Gastrocnemius medialis (tissue), 4 donors: ENCODE measurements around the gene NUP153. TPM values are rescaled to one million over a fixed set of nuclear protein-coding genes. Genes with fewer than 3 reads are reported as not detected.
A peak's percentile ranks its signal among the peaks of the same experiment; 100 is the strongest.

Experiments
- ATAC-seq, 2 donors: fragments of 150-250 bp; one replicate each; pipeline ENCODE4 v1.9.1; 2016
- DNase-seq, 2 donors: peaks; one replicate each; pipeline ENCODE4 v3.0.0-alpha.2; 2019
- H3K27ac ChIP-seq, 4 donors: fragments of 200-600 bp; sonication (generic); 1 replicate in 1 of 4; 2 replicates in 3 of 4; pipeline ENCODE4 v1.5.1; 2016 to 2018; ENCODE audit warnings: mild to moderate bottlenecking in 2 of 4, moderate library complexity in 1 of 4
- H3K27me3 ChIP-seq, 3 donors: fragments of 200-600 bp; sonication (generic) in 2 of 3; 1 replicate in 1 of 3; 2 replicates in 2 of 3; pipeline versions ENCODE4 v1.5.1 to v1.6.0; 2016 to 2019; ENCODE audit warnings: mild to moderate bottlenecking in 1 of 3, moderate library complexity in 1 of 3
- H3K36me3 ChIP-seq, 2 donors: fragments of 200-600 bp; sonication (generic) in 1 of 2; one replicate each; pipeline ENCODE4 v1.5.1; 2017 to 2018
- H3K4me1 ChIP-seq, 2 donors: fragments of 200-600 bp; sonication (generic) in 1 of 2; one replicate each; pipeline ENCODE4 v1.5.1; 2016 to 2017; ENCODE audit warnings: mild to moderate bottlenecking in 2 of 2
- H3K4me3 ChIP-seq, 4 donors: fragments of 200-600 bp; sonication (generic) in 3 of 4; 1 replicate in 1 of 4; 2 replicates in 3 of 4; pipeline ENCODE4 v1.5.1; 2016 to 2019; ENCODE audit warnings: mild to moderate bottlenecking in 2 of 4
- H3K9me3 ChIP-seq, 3 donors: fragments of 200-600 bp; sonication (generic) in 2 of 3; 1 replicate in 1 of 3; 2 replicates in 2 of 3; pipeline ENCODE4 v1.5.1; 2016 to 2019
- CTCF ChIP-seq, 5 experiments: fragments of 450-650 bp in 3 of 5; fragments of 200-600 bp in 2 of 5; sonication (generic) in 2 of 5; IDR thresholded peaks in 4 of 5; conservative IDR thresholded peaks in 1 of 5; 1 replicate in 4 of 5; 2 replicates in 1 of 5; pipeline ENCODE4 v1.5.1; 2016 to 2019; ENCODE audit warnings: antibody characterized with exemption in 5 of 5, mild to moderate bottlenecking in 3 of 5, moderate library complexity in 3 of 5
- POLR2A ChIP-seq, 2 donors: fragments of 450-650 bp; IDR thresholded peaks; one replicate each; pipeline ENCODE4 v1.6.1; 2017; ENCODE audit warnings: antibody characterized with exemption in 2 of 2, mild to moderate bottlenecking in 2 of 2, moderate library complexity in 2 of 2
- in situ Hi-C, 4 donors: fragments of 200-750 bp; cut with MboI; loops; one replicate each; pipeline versions ENCODE4 v1.15.0 to v1.8.0; 2017; ENCODE audit warnings: low sequenced_read_pairs in 4 of 4
- intact Hi-C: fragments of 100-400 bp; cut with DNase I; formaldehyde crosslinking; loops from one replicate; pipeline ENCODE4 v1.15.1; 2023; ENCODE audit warnings: low total_unique reads
- total RNA-seq, 4 donors: library from RNA; depleted of rRNA; stranded (reverse); fragments of >200 nt; gene quantifications; one replicate each; pipeline versions ENCODE4 v1.1.0 to v1.2.3, GENCODE V29; 2016

NUP153 gene
- total RNA-seq, 4 donors from 2014 or later, result 29.7 to 44.2 (median 37.9) TPM

- in situ Hi-C loops, result loop anchor here in 1 of 4 donors (25.0 kb wide), 1 partner anchor 165 kb away; no protein-coding TSS in a partner anchor
- no peak for ATAC-seq
- Histone ChIP-seq H3K4me3 (no peak overlapping the region), H3K27ac (no peak overlapping the region), H3K27me3 (no peaks in the 10 kb centered on the region), H3K4me1 (no peaks in the 10 kb centered on the region), H3K36me3 (peaks cover 0 to 55% of the 10 kb centered on the region in 2 donors), H3K9me3 (no peaks in the 10 kb centered on the region)
- intact Hi-C loops, result no loop called here
- TF ChIP-seq CTCF (IDR thresholded peaks at IDR 0.05 in 4 of 5, conservative IDR thresholded peaks at IDR 0.05 in 1 of 5) (no peak), POLR2A (IDR thresholded peaks at IDR 0.05) (no peak)
- DNase-seq, result no peak
Observed at GRCh38 chr6:17622144-17622543, 84.6 kb downstream of the NUP153 start.

GRCh38 chr6:17621003-17621402 is 85.7 kb downstream of the NUP153 start:
- no peaks in the 10 kb centered on the region for H3K9me3 ChIP-seq
- DNase-seq (no peak), ATAC-seq (no peak)
- H3K4me1 ChIP-seq, result no peaks in the 10 kb centered on the region
- peak overlapping the region in 1 of 4 donors; percentile 29 for H3K27ac ChIP-seq
- no peak for TF ChIP-seq POLR2A (IDR thresholded peaks at IDR 0.05)
- TF ChIP-seq CTCF (IDR thresholded peaks at IDR 0.05 in 4 of 5, conservative IDR thresholded peaks at IDR 0.05 in 1 of 5), result no peak
- in situ Hi-C loops (loop anchor here in 1 of 4 donors (25.0 kb wide), 1 partner anchor 166 kb away; no protein-coding TSS in a partner anchor), intact Hi-C loops (no loop called here)
- no peaks in the 10 kb centered on the region for H3K27me3 ChIP-seq
- H3K36me3 ChIP-seq, result peaks cover 0 to 55% of the 10 kb centered on the region in 2 donors
- H3K4me3 ChIP-seq, result no peak overlapping the region

- no peak for ATAC-seq
Observed at GRCh38 chr6:17615794-17616193, 90.9 kb downstream of the NUP153 start.

GRCh38 chr6:17612048-17612447 is 94.7 kb downstream of the NUP153 start:
- H3K27me3 ChIP-seq, result no peaks in the 10 kb centered on the region
- H3K36me3 ChIP-seq, result peaks cover 0 to 41% of the 10 kb centered on the region in 2 donors
- no peak for ATAC-seq
- no peaks in the 10 kb centered on the region for H3K4me1 ChIP-seq
- no peaks in the 10 kb centered on the region for H3K9me3 ChIP-seq
- intact Hi-C loops (no loop called here), in situ Hi-C loops (loop anchor here in 1 of 4 donors (25.0 kb wide), 1 partner anchor 175 kb away; no protein-coding TSS in a partner anchor)
- no peak for TF ChIP-seq POLR2A (IDR thresholded peaks at IDR 0.05)
- TF ChIP-seq CTCF (IDR thresholded peaks at IDR 0.05 in 4 of 5, conservative IDR thresholded peaks at IDR 0.05 in 1 of 5), result no peak
- no peak overlapping the region for H3K27ac ChIP-seq
- no peak overlapping the region for H3K4me3 ChIP-seq
- no peak for DNase-seq

More at GRCh38 chr6:17615794-17616193, 90.9 kb downstream of the NUP153 start:
- no peaks in the 10 kb centered on the region for H3K9me3 ChIP-seq
- TF ChIP-seq POLR2A (IDR thresholded peaks at IDR 0.05) (no peak), CTCF (IDR thresholded peaks at IDR 0.05 in 4 of 5, conservative IDR thresholded peaks at IDR 0.05 in 1 of 5) (no peak)
- no peak overlapping the region for H3K4me3 ChIP-seq
- no peak for DNase-seq
- in situ Hi-C loops, result loop anchor here in 1 of 4 donors (25.0 kb wide), 1 partner anchor 172 kb away; no protein-coding TSS in a partner anchor
- intact Hi-C loops, result no loop called here
- no peaks in the 10 kb centered on the region for H3K4me1 ChIP-seq
- H3K27me3 ChIP-seq, result no peaks in the 10 kb centered on the region
- H3K36me3 ChIP-seq, result peaks cover 0 to 34% of the 10 kb centered on the region in 2 donors
- H3K27ac ChIP-seq, result no peak overlapping the region

GRCh38 chr6:17610835-17611234 is 95.9 kb downstream of the NUP153 start:
- Histone ChIP-seq H3K27ac (no peak overlapping the region), H3K4me3 (no peak overlapping the region), H3K36me3 (peaks cover 0 to 36% of the 10 kb centered on the region in 2 donors), H3K4me1 (no peaks in the 10 kb centered on the region), H3K27me3 (no peaks in the 10 kb centered on the region), H3K9me3 (no peaks in the 10 kb centered on the region)
- no peak for ATAC-seq
- DNase-seq, result no peak
- in situ Hi-C loops (loop anchor here in 1 of 4 donors (25.0 kb wide), 1 partner anchor 176 kb away; no protein-coding TSS in a partner anchor), intact Hi-C loops (no loop called here)
- TF ChIP-seq CTCF (IDR thresholded peaks at IDR 0.05 in 4 of 5, conservative IDR thresholded peaks at IDR 0.05 in 1 of 5) (no peak), POLR2A (IDR thresholded peaks at IDR 0.05) (no peak)
